WTC11 (cell line): ENCODE measurements around the gene CORO2B. TPM values are rescaled to one million over a fixed set of nuclear protein-coding genes. Genes with fewer than 3 reads are reported as not detected.

ENCODE experiments used
- ATAC-seq: fragments of 200-7000 bp; cut with Tn5 transposase; 2 replicates; pipeline ENCODE4 v1.10.0; 2021; ENCODE audit warnings: mild to moderate bottlenecking, moderate library complexity
- CTCF ChIA-PET: fragments of 300-600 bp; sonication (Branson Sonifier 250); formaldehyde crosslinking; loops from one replicate; lab custom pipeline; 2021; ENCODE audit warnings: antibody characterized with exemption; lab: Charles Lee
- POLR2A ChIA-PET: fragments of 350-600 bp; sonication (Branson Sonifier 250); formaldehyde crosslinking; loops from one replicate; lab custom pipeline; 2021; ENCODE audit warnings: antibody characterized with exemption; lab: Charles Lee
- DNase-seq: peaks from one replicate; pipeline ENCODE4 v3.0.0; 2021; ENCODE audit warnings: low spot score
- H3K27ac Mint-ChIP-seq: 2 replicates; pipeline ENCODE4 v1.8.0; 2021; ENCODE audit warnings: mixed read lengths
- H3K27me3 Mint-ChIP-seq: 2 replicates; pipeline ENCODE4 v1.8.0; 2021; ENCODE audit warnings: low read depth, mild to moderate bottlenecking, moderate library complexity, mixed read lengths
- H3K36me3 Mint-ChIP-seq: 2 replicates; pipeline ENCODE4 v1.8.0; 2021; ENCODE audit warnings: mixed read lengths
- H3K4me1 Mint-ChIP-seq: 2 replicates; pipeline ENCODE4 v1.8.0; 2022; ENCODE audit warnings: mixed read lengths
- H3K4me3 Mint-ChIP-seq: 2 replicates; pipeline ENCODE4 v1.8.0; 2021; ENCODE audit warnings: mild to moderate bottlenecking, moderate library complexity, mixed read lengths
- H3K9me3 Mint-ChIP-seq: 2 replicates; pipeline ENCODE4 v1.8.0; 2021; ENCODE audit warnings: mixed read lengths
- ATF3 ChIP-seq: sonication (generic); formaldehyde crosslinking; conservative IDR thresholded peaks from 2 replicates; pipeline ENCODE4 v1.8.1; 2022; ENCODE audit warnings: mild to moderate bottlenecking, missing genetic modification reagents
- CBFB ChIP-seq: sonication (generic); formaldehyde crosslinking; IDR thresholded peaks from 2 replicates; pipeline ENCODE4 v1.8.1; 2022; ENCODE audit warnings: mild to moderate bottlenecking, low read depth, missing genetic modification reagents
- CDX4 ChIP-seq: fragments of 250-450 bp; sonication (Bioruptor Pico); IDR thresholded peaks from 2 replicates; pipeline ENCODE4 v1.9.0; 2021; ENCODE audit warnings: moderate library complexity, mild to moderate bottlenecking, inconsistent platforms, borderline replicate concordance
- CREM ChIP-seq: sonication (generic); formaldehyde crosslinking; IDR thresholded peaks from 2 replicates; pipeline ENCODE4 v1.8.1; 2022; ENCODE audit warnings: mild to moderate bottlenecking, missing genetic modification reagents, moderate library complexity
- ETV6 ChIP-seq: sonication (generic); formaldehyde crosslinking; IDR thresholded peaks from 2 replicates; pipeline ENCODE4 v1.8.1; 2022; ENCODE audit warnings: mild to moderate bottlenecking, missing genetic modification reagents
- FOXJ3 ChIP-seq: sonication (generic); formaldehyde crosslinking; IDR thresholded peaks from 2 replicates; pipeline ENCODE4 v1.9.0; 2021; ENCODE audit warnings: missing genetic modification reagents, mild to moderate bottlenecking, borderline replicate concordance
- JAZF1 ChIP-seq: fragments of 250-450 bp; sonication (Bioruptor Pico); IDR thresholded peaks from 2 replicates; pipeline ENCODE4 v1.9.0; 2021; ENCODE audit warnings: moderate library complexity, mild to moderate bottlenecking, inconsistent platforms
- MLX ChIP-seq: sonication (generic); formaldehyde crosslinking; IDR thresholded peaks from 2 replicates; pipeline ENCODE4 v1.8.1; 2023; ENCODE audit warnings: mild to moderate bottlenecking, missing genetic modification reagents, moderate library complexity
- NR2C2 ChIP-seq: sonication (generic); formaldehyde crosslinking; IDR thresholded peaks from 2 replicates; pipeline ENCODE4 v1.8.0; 2022; ENCODE audit warnings: mild to moderate bottlenecking, missing genetic modification reagents
- NR3C1 ChIP-seq: sonication (generic); formaldehyde crosslinking; conservative IDR thresholded peaks from 2 replicates; pipeline ENCODE4 v1.8.1; 2023; ENCODE audit warnings: low read depth, mild to moderate bottlenecking, missing genetic modification reagents
- PREB ChIP-seq: sonication (generic); formaldehyde crosslinking; IDR thresholded peaks from 2 replicates; pipeline ENCODE4 v1.8.1; 2022; ENCODE audit warnings: mild to moderate bottlenecking, missing genetic modification reagents, moderate library complexity, borderline replicate concordance
- SOX15 ChIP-seq: fragments of 250-450 bp; sonication (Bioruptor Pico); IDR thresholded peaks from 2 replicates; pipeline ENCODE4 v1.9.0; 2021; ENCODE audit warnings: mild to moderate bottlenecking
- TCF7 ChIP-seq: sonication (generic); formaldehyde crosslinking; IDR thresholded peaks from 2 replicates; pipeline ENCODE4 v1.8.0; 2022; ENCODE audit warnings: mild to moderate bottlenecking, low read depth, missing genetic modification reagents, moderate library complexity
- USF2 ChIP-seq: sonication (generic); formaldehyde crosslinking; IDR thresholded peaks from 2 replicates; pipeline ENCODE4 v1.8.1; 2023; ENCODE audit warnings: mild to moderate bottlenecking, missing genetic modification reagents, moderate library complexity
- ZMAT4 ChIP-seq: fragments of 250-450 bp; sonication (Bioruptor Pico); IDR thresholded peaks from 2 replicates; pipeline ENCODE4 v1.9.0; 2021; ENCODE audit warnings: mild to moderate bottlenecking
- ZNF138 ChIP-seq: sonication (generic); formaldehyde crosslinking; conservative IDR thresholded peaks from 2 replicates; pipeline ENCODE4 v1.8.1; 2022; ENCODE audit warnings: mild to moderate bottlenecking, moderate library complexity, missing genetic modification reagents
- ZNF317 ChIP-seq: sonication (generic); formaldehyde crosslinking; IDR thresholded peaks from 2 replicates; pipeline ENCODE4 v1.8.1; 2023; ENCODE audit warnings: low read depth, mild to moderate bottlenecking, moderate library complexity, missing genetic modification reagents, borderline replicate concordance
- ZNF396 ChIP-seq: fragments of 250-450 bp; sonication (Bioruptor Pico); IDR thresholded peaks from 2 replicates; pipeline ENCODE4 v1.8.0; 2021; ENCODE audit warnings: mild to moderate bottlenecking, moderate library complexity, borderline replicate concordance
- ZNF416 ChIP-seq: fragments of 250-450 bp; sonication (Bioruptor Pico); IDR thresholded peaks from 2 replicates; pipeline ENCODE4 v1.9.0; 2021; ENCODE audit warnings: mild to moderate bottlenecking, inconsistent platforms
- ZNF423 ChIP-seq: fragments of 250-450 bp; sonication (Bioruptor Pico); IDR thresholded peaks from 2 replicates; pipeline ENCODE4 v2.1.2; 2022; ENCODE audit warnings: mild to moderate bottlenecking, moderate library complexity
- total RNA-seq: library from RNA; stranded (reverse); gene quantifications from 3 replicates; pipeline ENCODE4 v1.2.3, GENCODE V29; 2021

The CORO2B gene
- total RNA-seq, 1 experiment from 2014 or later, result 4.9 TPM

GRCh38 chr15:68683026-68683425, 104.2 kb downstream of the CORO2B start:
- DNase-seq (no peak), ATAC-seq (no peak)
- POLR2A ChIA-PET, result no interaction called here
- Mint-ChIP-seq H3K4me3 (no peak overlapping the region), H3K4me1 (peaks cover 7% of the 10 kb centered on the region), H3K27ac (no peak overlapping the region), H3K27me3 (no peaks in the 10 kb centered on the region; the same call in 1 of the 2 replicates), H3K36me3 (no peaks in the 10 kb centered on the region), H3K9me3 (no peaks in the 10 kb centered on the region)
- CTCF ChIA-PET, result interaction anchor here (1.6 kb wide), 1 partner anchor 10 kb away, joined by 4 read pairs; no protein-coding TSS in a partner anchor
- no peak for TF ChIP-seq SOX15 (CRISPR knock-in tag)
- no peak for TF ChIP-seq ZNF416 (CRISPR knock-in tag)
- no peak for TF ChIP-seq NR2C2 (CRISPR knock-in tag)
- TF ChIP-seq MLX, result no peak
- TF ChIP-seq ATF3, result no peak
- no peak for TF ChIP-seq NR3C1 (CRISPR knock-in tag)
- TF ChIP-seq ZNF138 (CRISPR knock-in tag), result no peak
- no peak for TF ChIP-seq CREM (CRISPR knock-in tag)
- TF ChIP-seq CBFB (CRISPR knock-in tag), result no peak

- CTCF ChIA-PET, result no interaction called here
- no peaks in the 10 kb centered on the region for H3K36me3 Mint-ChIP-seq
- DNase-seq (no peak), ATAC-seq (no peak)
- POLR2A ChIA-PET, result no interaction called here
- no peak overlapping the region for H3K4me3 Mint-ChIP-seq
- no peak overlapping the region for H3K27ac Mint-ChIP-seq
- H3K27me3 Mint-ChIP-seq, result no peaks in the 10 kb centered on the region; the same call in 1 of the 2 replicates
- TF ChIP-seq ZNF317 (CRISPR knock-in tag) (no peak), FOXJ3 (CRISPR knock-in tag) (no peak), CDX4 (no peak), ZMAT4 (no peak), ZNF396 (CRISPR knock-in tag) (no peak), JAZF1 (CRISPR knock-in tag) (no peak), TCF7 (no peak), ZNF423 (CRISPR knock-in tag) (no peak), ETV6 (CRISPR knock-in tag) (no peak), PREB (no peak)
- no peaks in the 10 kb centered on the region for H3K9me3 Mint-ChIP-seq
- H3K4me1 Mint-ChIP-seq, result peaks cover 7% of the 10 kb centered on the region
These were observed 104.8 kb downstream of the CORO2B start for GRCh38 chr15:68683551-68683950.

GRCh38 chr15:68684476-68684875, 105.7 kb downstream of the CORO2B start:
- H3K9me3 Mint-ChIP-seq, result no peaks in the 10 kb centered on the region
- ChIA-PET CTCF (interaction anchor here (2.3 kb wide), 1 partner anchor 191 kb away, joined by 6 read pairs; no protein-coding TSS in a partner anchor), POLR2A (no interaction called here)
- no peaks in the 10 kb centered on the region for H3K36me3 Mint-ChIP-seq
- no peaks in the 10 kb centered on the region; the same call in 1 of the 2 replicates for H3K27me3 Mint-ChIP-seq
- no peak overlapping the region for H3K4me3 Mint-ChIP-seq
- no peak for TF ChIP-seq USF2 (CRISPR knock-in tag)
- peaks cover 7% of the 10 kb centered on the region for H3K4me1 Mint-ChIP-seq
- DNase-seq (peak; percentile 0), ATAC-seq (no peak)
- H3K27ac Mint-ChIP-seq, result no peak overlapping the region
